Fibroblast of pulmonary artery (primary cell): ENCODE measurements around the gene AMZ1.
"Not testable (repeated sequence)": the region's sequence is repeated elsewhere in the genome, so short reads cannot be mapped to it uniquely, and the experiment has no call there.

Experiments used
- DNase-seq: peaks from one replicate; pipeline ENCODE4 v3.0.0-alpha.2; 2010; ENCODE audit warnings: low read depth
- H3K4me3 ChIP-seq: replicated peaks from 2 replicates; pipeline ENCODE4 v1.5.1; 2011; ENCODE audit warnings: low read depth, mild to moderate bottlenecking, control low read depth, low read length, moderate library complexity
- TF ChIP-seq, protein P1 (sequence below): IDR thresholded peaks from 2 replicates; pipeline ENCODE4 v1.5.1; 2011; ENCODE audit warnings: mild to moderate bottlenecking, control low read depth, low read length, inconsistent platforms; ENCODE audit errors: missing control alignments

AMZ1 gene

DNA sequence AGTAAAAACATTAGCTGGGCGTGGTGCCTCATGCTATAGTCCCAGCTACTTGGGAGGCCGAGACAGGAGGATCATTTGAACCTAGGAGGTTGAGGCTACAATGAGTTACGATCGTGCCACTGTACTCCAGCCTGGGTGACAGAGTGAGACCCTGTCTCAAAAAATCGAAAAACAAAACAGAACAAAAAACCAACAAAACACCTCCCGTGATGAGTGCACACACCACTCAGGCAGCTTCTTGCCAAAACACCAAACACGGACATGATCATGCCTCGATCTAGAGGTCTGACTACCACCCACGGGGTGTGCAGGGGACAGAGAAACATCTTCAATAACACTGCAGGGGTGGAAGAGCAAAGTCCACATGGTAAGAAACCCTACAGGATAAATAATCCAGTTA, 44.4 kb downstream of the AMZ1 start:
- no peak overlapping the region for H3K4me3 ChIP-seq
- no peak for DNase-seq
- TF ChIP-seq, protein P1, sequence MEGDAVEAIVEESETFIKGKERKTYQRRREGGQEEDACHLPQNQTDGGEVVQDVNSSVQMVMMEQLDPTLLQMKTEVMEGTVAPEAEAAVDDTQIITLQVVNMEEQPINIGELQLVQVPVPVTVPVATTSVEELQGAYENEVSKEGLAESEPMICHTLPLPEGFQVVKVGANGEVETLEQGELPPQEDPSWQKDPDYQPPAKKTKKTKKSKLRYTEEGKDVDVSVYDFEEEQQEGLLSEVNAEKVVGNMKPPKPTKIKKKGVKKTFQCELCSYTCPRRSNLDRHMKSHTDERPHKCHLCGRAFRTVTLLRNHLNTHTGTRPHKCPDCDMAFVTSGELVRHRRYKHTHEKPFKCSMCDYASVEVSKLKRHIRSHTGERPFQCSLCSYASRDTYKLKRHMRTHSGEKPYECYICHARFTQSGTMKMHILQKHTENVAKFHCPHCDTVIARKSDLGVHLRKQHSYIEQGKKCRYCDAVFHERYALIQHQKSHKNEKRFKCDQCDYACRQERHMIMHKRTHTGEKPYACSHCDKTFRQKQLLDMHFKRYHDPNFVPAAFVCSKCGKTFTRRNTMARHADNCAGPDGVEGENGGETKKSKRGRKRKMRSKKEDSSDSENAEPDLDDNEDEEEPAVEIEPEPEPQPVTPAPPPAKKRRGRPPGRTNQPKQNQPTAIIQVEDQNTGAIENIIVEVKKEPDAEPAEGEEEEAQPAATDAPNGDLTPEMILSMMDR = no peak

GRCh38 chr7:2732959-2733584, 45.1 kb downstream of the AMZ1 start:
- DNase-seq = peak; percentile 75
- TF ChIP-seq, protein P1 = no peak
- H3K4me3 ChIP-seq = no peak overlapping the region

DNA sequence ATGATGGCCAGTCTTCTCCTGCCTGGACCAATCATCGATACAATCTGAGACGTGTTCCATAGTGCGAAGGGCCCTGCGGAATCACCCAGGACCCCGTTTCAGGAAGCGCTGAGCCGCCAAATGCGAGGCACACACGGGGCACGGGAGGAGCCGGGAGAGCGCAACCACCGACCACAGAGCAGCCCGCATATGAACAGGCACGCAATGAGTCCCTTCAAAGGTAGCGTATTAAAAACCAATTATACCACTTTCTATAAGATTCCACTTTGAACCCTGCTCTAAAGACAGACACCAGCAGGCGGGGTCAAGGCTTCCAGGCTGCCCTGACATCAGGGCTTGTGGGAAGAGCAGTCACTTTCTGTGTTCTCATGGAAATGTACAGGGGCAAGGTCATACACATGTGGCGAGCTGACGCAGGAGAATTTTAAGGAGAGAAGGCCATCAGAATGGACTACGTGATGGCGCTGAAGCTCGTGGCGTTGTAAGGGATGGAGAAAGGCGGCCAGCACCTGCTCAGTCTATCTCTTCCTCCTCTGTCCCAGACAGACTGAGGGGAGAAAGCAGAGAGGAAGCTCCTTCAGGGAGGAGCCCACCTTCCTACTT, 46.2 kb downstream of the AMZ1 start:
- TF ChIP-seq, protein P1 = no peak
- no peak overlapping the region for H3K4me3 ChIP-seq
- no peak for DNase-seq

DNA sequence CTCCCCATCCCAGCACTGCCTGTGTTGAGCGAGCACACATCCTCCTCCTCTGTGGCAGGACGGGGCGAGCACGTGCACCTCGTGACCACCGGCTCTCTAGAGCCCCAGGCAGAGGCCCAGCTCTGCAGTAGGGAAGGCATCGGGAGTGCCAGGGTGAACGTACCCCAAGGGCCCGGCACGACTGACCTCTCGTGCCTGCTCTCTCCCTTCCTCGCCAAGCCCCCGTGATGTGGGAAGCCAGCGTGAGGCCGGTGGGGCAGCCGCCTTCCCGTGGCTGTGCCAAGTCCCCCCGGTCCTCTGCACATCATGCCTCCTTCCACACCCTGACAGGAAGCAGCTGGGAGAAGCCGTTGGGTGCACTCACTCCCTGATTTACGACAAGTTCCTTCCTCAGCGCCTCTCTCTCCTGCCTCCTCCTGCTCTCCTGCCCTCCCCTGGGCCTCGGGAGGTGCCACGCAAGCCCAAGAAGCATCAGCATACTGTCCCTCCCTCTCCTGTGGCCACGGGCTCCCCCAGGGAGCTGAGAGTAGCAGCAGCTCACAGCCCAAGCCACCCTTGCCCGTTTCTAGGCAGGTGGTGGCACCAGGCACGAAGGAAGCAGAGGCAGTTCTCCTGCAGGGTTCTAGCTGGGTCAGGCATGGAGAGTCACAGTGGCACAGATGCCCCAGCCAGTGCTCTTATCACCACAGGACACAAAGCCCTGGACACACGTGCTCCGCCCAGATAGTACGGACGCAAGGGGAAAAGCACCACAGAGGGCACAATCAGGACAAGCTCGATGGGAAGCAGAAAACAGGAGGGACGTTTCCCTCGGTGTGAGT, 47.0 kb downstream of the AMZ1 start:
- TF ChIP-seq, protein P1 = no peak
- DNase-seq = no peak
- H3K4me3 ChIP-seq = no peak overlapping the region

DNA sequence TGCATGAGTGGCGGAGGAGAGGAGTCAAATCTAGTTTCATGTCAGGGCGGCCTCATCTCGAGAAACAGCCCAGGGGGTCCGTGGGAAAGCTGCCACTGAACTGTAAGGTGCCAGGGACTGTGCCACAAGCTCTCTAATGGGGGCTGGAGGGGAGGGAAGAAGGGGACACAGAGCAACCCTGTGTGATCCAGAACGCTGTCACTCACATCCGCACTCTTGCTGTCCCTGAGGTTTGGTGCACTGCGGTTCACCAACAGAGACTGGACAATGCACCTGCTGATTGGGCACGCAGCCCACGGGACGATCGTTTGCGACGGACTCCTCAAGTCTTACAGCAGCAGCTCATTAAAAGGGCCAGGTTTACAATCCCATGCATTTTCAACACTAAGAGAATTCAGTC, 47.7 kb downstream of the AMZ1 start:
- no peak for DNase-seq
- TF ChIP-seq, protein P1 = no peak
- H3K4me3 ChIP-seq = no peak overlapping the region

- TF ChIP-seq, protein P1 = no peak
- no peak for DNase-seq
- no peak overlapping the region for H3K4me3 ChIP-seq
Observed at GRCh38 chr7:2736411-2736914, 48.5 kb downstream of the AMZ1 start.

- DNase-seq, H3K4me3 ChIP-seq: not testable (repeated sequence)
Observed at GRCh38 chr7:2737005-2737743, 49.2 kb downstream of the AMZ1 start.
